Loucy (cell line): ENCODE measurements around the gene PREX1.

Experiments
- H2AFZ ChIP-seq: fragments of 200-600 bp; sonication (generic); 2 replicates; pipeline ENCODE4 v1.6.0; 2016; ENCODE audit warnings: antibody characterized with exemption, mild to moderate bottlenecking, low read length, moderate library complexity
- H3F3A ChIP-seq: fragments of 200-600 bp; 2 replicates; pipeline ENCODE4 v1.6.0; 2016; ENCODE audit warnings: antibody characterized with exemption, low read depth, mild to moderate bottlenecking
- H3K27me3 ChIP-seq: fragments of 200-600 bp; sonication (generic); 2 replicates; pipeline ENCODE4 v1.6.1; 2014; ENCODE audit warnings: low read length, mild to moderate bottlenecking; ENCODE audit not compliant: insufficient read depth, poor library complexity, severe bottlenecking
- H3K36me3 ChIP-seq: fragments of 200-600 bp; sonication (generic); 2 replicates; pipeline ENCODE4 v1.6.1; 2016; ENCODE audit warnings: low read length; ENCODE audit not compliant: insufficient read depth
- H3K4me1 ChIP-seq: fragments of 200-600 bp; sonication (generic); 2 replicates; pipeline ENCODE4 v1.5.1; 2014; ENCODE audit warnings: low read length, mild to moderate bottlenecking; ENCODE audit not compliant: insufficient read depth, poor library complexity, severe bottlenecking
- H3K4me2 ChIP-seq: fragments of 200-600 bp; sonication (generic); 2 replicates; pipeline ENCODE4 v1.6.0; 2014; ENCODE audit warnings: antibody characterized with exemption, low read length, low read depth, mild to moderate bottlenecking; ENCODE audit not compliant: poor library complexity, severe bottlenecking
- H3K4me3 ChIP-seq: fragments of 200-600 bp; sonication (generic); 2 replicates; pipeline ENCODE4 v1.5.1; 2014; ENCODE audit warnings: low read length, mild to moderate bottlenecking, mixed read lengths; ENCODE audit not compliant: poor library complexity, severe bottlenecking
- H3K79me2 ChIP-seq: fragments of 200-600 bp; sonication (generic); 2 replicates; pipeline ENCODE4 v1.6.1; 2014; ENCODE audit warnings: low read length; ENCODE audit not compliant: insufficient read depth
- H3K9ac ChIP-seq: fragments of 200-600 bp; sonication (generic); 2 replicates; pipeline ENCODE4 v1.6.0; 2014; ENCODE audit warnings: mild to moderate bottlenecking, low read depth, low read length, moderate library complexity; ENCODE audit not compliant: poor library complexity, severe bottlenecking
- H3K9me2 ChIP-seq: fragments of 200-600 bp; sonication (generic); replicated peaks from 2 replicates; pipeline ENCODE4 v1.6.1; 2016; ENCODE audit warnings: low read depth, low read length, mixed read lengths
- H3K9me3 ChIP-seq: fragments of 200-600 bp; sonication (generic); 2 replicates; pipeline ENCODE4 v1.6.1; 2014; ENCODE audit warnings: mild to moderate bottlenecking, antibody characterized with exemption, low read length, low read depth; ENCODE audit not compliant: insufficient read depth
- H4K20me1 ChIP-seq: fragments of 200-600 bp; sonication (generic); 2 replicates; pipeline ENCODE4 v1.6.0; 2014; ENCODE audit warnings: antibody characterized with exemption, low read length, mild to moderate bottlenecking; ENCODE audit not compliant: insufficient read depth, poor library complexity, severe bottlenecking
- EZH2phosphoT487 ChIP-seq: fragments of 200-600 bp; IDR thresholded peaks from 2 replicates; pipeline ENCODE4 v1.6.1; 2018; ENCODE audit warnings: antibody characterized with exemption, mild to moderate bottlenecking, moderate library complexity, borderline replicate concordance
- TF ChIP-seq, protein P1 (sequence below): fragments of 200-600 bp; sonication (generic); conservative IDR thresholded peaks from 2 replicates; pipeline ENCODE4 v1.5.1; 2014; ENCODE audit warnings: mild to moderate bottlenecking, antibody characterized with exemption, low read length

Gene PREX1

DNA sequence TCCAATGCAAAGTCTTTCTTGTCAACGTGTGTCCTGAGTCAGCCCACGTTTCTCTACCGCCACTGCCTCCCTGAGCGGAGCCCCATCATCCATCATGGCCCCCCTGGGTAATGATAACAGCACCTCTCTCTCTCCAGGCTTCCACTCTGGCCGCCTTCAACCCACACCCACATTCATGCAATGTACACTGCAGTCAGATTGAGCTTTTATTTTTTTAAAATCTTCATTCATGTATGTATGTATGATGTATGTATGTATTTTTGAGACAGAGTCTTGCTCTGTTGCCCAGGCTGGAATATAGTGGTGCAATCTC is 245.2 kb downstream of the PREX1 start:
- Histone ChIP-seq H3K4me2 (no peak overlapping the region), H3K79me2 (no peaks in the 10 kb centered on the region), H3K27me3 (no peaks in the 10 kb centered on the region), H3K36me3 (no peaks in the 10 kb centered on the region), H3K9me2 (no peaks in the 10 kb centered on the region), H2AFZ (no peak overlapping the region), H3K4me1 (no peaks in the 10 kb centered on the region), H3K9me3 (no peaks in the 10 kb centered on the region), H3K9ac (no peak overlapping the region), H4K20me1 (no peaks in the 10 kb centered on the region), H3K4me3 (no peak overlapping the region), H3F3A (no peaks in the 10 kb centered on the region)
- TF ChIP-seq, protein P1, sequence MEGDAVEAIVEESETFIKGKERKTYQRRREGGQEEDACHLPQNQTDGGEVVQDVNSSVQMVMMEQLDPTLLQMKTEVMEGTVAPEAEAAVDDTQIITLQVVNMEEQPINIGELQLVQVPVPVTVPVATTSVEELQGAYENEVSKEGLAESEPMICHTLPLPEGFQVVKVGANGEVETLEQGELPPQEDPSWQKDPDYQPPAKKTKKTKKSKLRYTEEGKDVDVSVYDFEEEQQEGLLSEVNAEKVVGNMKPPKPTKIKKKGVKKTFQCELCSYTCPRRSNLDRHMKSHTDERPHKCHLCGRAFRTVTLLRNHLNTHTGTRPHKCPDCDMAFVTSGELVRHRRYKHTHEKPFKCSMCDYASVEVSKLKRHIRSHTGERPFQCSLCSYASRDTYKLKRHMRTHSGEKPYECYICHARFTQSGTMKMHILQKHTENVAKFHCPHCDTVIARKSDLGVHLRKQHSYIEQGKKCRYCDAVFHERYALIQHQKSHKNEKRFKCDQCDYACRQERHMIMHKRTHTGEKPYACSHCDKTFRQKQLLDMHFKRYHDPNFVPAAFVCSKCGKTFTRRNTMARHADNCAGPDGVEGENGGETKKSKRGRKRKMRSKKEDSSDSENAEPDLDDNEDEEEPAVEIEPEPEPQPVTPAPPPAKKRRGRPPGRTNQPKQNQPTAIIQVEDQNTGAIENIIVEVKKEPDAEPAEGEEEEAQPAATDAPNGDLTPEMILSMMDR, result no peak

DNA sequence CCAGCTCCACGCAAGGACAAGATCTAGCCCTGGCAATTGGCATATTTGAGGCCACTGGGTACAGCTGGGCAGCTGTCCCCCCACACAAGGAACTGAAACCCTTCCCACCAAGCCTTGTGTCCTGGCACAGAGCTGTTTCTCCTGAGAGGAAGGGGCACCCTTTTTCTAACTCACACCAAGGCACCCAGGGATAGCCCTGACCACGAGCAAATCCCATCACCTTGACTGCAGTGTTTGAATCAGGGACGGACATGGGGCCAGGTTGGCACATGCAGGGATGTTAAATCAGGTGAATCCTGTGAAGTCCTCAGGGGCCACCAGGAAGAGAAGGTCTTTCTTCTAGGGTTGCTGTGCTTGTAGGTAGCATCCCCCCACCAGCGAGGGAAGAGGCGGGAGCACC is 246.6 kb downstream of the PREX1 start:
- H3K27me3 ChIP-seq, result no peaks in the 10 kb centered on the region
- H3K9ac ChIP-seq, result no peak overlapping the region
- TF ChIP-seq EZH2phosphoT487, result no peak
- TF ChIP-seq, protein P1, result no peak
- no peaks in the 10 kb centered on the region for H4K20me1 ChIP-seq
- no peaks in the 10 kb centered on the region for H3K36me3 ChIP-seq
- H3K79me2 ChIP-seq, result no peaks in the 10 kb centered on the region
- no peaks in the 10 kb centered on the region for H3K4me1 ChIP-seq
- no peaks in the 10 kb centered on the region for H3K9me2 ChIP-seq
- no peak overlapping the region for H2AFZ ChIP-seq
- H3K9me3 ChIP-seq, result no peaks in the 10 kb centered on the region
- H3K4me3 ChIP-seq, result no peak overlapping the region
- no peaks in the 10 kb centered on the region for H3F3A ChIP-seq
- H3K4me2 ChIP-seq, result no peak overlapping the region

DNA sequence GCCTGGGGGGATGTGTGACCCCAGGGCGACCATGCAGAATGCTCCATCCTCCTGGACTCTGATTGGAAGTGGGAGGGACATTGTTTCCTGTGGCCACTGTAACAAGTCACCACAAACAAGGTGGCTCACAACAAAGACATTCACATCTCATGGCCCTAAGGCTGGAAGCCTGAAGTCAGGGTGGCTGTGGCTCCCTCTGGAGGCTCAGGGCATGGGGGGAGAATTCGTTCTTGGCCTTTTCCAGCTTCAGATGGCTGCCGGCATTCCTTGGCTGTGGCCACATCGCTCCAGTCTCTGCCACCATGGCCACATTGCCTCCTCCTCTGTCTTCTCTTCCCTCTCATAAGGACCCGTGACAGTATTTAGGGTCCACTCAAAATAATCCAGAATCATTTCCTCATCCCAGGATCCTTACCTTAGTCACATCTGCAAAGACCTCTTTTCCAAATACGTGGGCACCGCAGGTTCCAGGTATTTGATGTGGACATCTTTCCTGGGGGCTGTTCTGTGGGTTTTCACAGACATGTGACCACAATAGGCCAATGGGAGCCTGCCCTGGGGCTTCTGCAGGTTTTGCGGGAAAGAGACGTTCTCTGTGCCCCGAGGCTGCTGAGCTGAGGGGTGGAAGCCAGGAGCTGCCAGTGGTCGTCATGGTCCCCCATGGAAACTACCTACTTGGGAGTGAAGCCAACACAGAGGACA is 249.3 kb downstream of the PREX1 start:
- Histone ChIP-seq H3K36me3 (no peaks in the 10 kb centered on the region), H3K4me1 (no peaks in the 10 kb centered on the region), H2AFZ (no peak overlapping the region), H3K9ac (no peak overlapping the region), H3K9me2 (no peaks in the 10 kb centered on the region), H3F3A (no peaks in the 10 kb centered on the region), H3K9me3 (no peaks in the 10 kb centered on the region), H3K79me2 (no peaks in the 10 kb centered on the region), H3K4me3 (no peak overlapping the region), H3K27me3 (no peaks in the 10 kb centered on the region), H4K20me1 (no peaks in the 10 kb centered on the region), H3K4me2 (no peak overlapping the region)
- no peak for TF ChIP-seq EZH2phosphoT487
- TF ChIP-seq, protein P1, result no peak
